Astrocyte (in vitro differentiated cells and primary cell): ENCODE results near the gene MUC6. TPM values are rescaled to one million over a fixed set of nuclear protein-coding genes. Genes with fewer than 3 reads are reported as not detected.

ENCODE experiments used
- DNase-seq: peaks from one replicate; pipeline ENCODE4 v3.0.0-alpha.2; 2010; ENCODE audit warnings: low read depth
- FAIRE-seq: peaks from 2 replicates; lab custom pipeline; 2011; peaks lifted over from hg19 to GRCh38; lab: Jason Lieb, UNC
- H2AFZ ChIP-seq: 2 replicates; pipeline ENCODE4 v1.6.0; 2012; ENCODE audit warnings: low read depth, low read length, inconsistent platforms
- H3K27ac ChIP-seq: 2 replicates; pipeline ENCODE4 v1.5.1; 2011; ENCODE audit warnings: low read depth, low read length, inconsistent platforms
- H3K27me3 ChIP-seq: 2 replicates; pipeline ENCODE4 v1.6.0; 2011; ENCODE audit warnings: low read length, inconsistent platforms; ENCODE audit not compliant: insufficient read depth
- H3K36me3 ChIP-seq: 2 replicates; pipeline ENCODE4 v1.5.1; 2011; ENCODE audit warnings: low read length, inconsistent platforms; ENCODE audit not compliant: insufficient read depth
- H3K4me1 ChIP-seq: 2 replicates; pipeline ENCODE4 v1.5.1; 2011; ENCODE audit warnings: low read length, inconsistent platforms; ENCODE audit not compliant: insufficient read depth
- H3K4me2 ChIP-seq: 2 replicates; pipeline ENCODE4 v1.6.0; 2012; ENCODE audit warnings: low read length, inconsistent platforms
- H3K4me3 ChIP-seq: 2 replicates; pipeline ENCODE4 v1.5.1; 2011; ENCODE audit warnings: low read depth, mild to moderate bottlenecking, low read length, inconsistent platforms; ENCODE audit not compliant: insufficient read depth
- H3K79me2 ChIP-seq: 2 replicates; pipeline ENCODE4 v1.6.0; 2012; ENCODE audit warnings: mild to moderate bottlenecking, low read length, inconsistent platforms; ENCODE audit not compliant: insufficient read depth
- H3K9ac ChIP-seq: 2 replicates; pipeline ENCODE4 v1.6.0; 2012; ENCODE audit warnings: mild to moderate bottlenecking, low read length, inconsistent platforms
- H3K9me3 ChIP-seq: 2 replicates; pipeline ENCODE4 v1.5.1; 2012; ENCODE audit warnings: low read depth, mild to moderate bottlenecking, low read length, inconsistent platforms; ENCODE audit not compliant: insufficient read depth
- H4K20me1 ChIP-seq: 2 replicates; pipeline ENCODE4 v1.6.0; 2012; ENCODE audit warnings: low read length, inconsistent platforms; ENCODE audit not compliant: insufficient read depth
- H3K27ac Mint-ChIP-seq: one replicate; pipeline ENCODE4 v1.8.0; 2021; ENCODE audit warnings: mild to moderate bottlenecking, mixed read lengths; ENCODE audit not compliant: unreplicated experiment
- H3K27me3 Mint-ChIP-seq: one replicate; pipeline ENCODE4 v1.8.0; 2021; ENCODE audit warnings: low read depth, mixed read lengths; ENCODE audit not compliant: unreplicated experiment
- H3K36me3 Mint-ChIP-seq: one replicate; pipeline ENCODE4 v1.8.0; 2021; ENCODE audit warnings: low read depth, mixed read lengths; ENCODE audit not compliant: unreplicated experiment
- H3K4me1 Mint-ChIP-seq: one replicate; pipeline ENCODE4 v1.8.0; 2021; ENCODE audit warnings: low read depth, mixed read lengths; ENCODE audit not compliant: unreplicated experiment
- H3K4me3 Mint-ChIP-seq: one replicate; pipeline ENCODE4 v1.8.0; 2021; ENCODE audit warnings: mild to moderate bottlenecking, moderate library complexity, mixed read lengths; ENCODE audit not compliant: unreplicated experiment
- H3K9me3 Mint-ChIP-seq: one replicate; pipeline ENCODE4 v1.8.0; 2021; ENCODE audit warnings: mild to moderate bottlenecking, mixed read lengths; ENCODE audit not compliant: unreplicated experiment
- CTCF ChIP-seq: IDR thresholded peaks from 2 replicates; pipeline ENCODE4 v1.5.1; 2011; ENCODE audit warnings: low read depth, mild to moderate bottlenecking, inconsistent platforms, low read length, moderate library complexity; ENCODE audit not compliant: insufficient read depth
- EZH2 ChIP-seq: IDR thresholded peaks from 2 replicates; pipeline ENCODE4 v1.6.1; 2012; ENCODE audit warnings: mild to moderate bottlenecking, low read length, inconsistent platforms; ENCODE audit not compliant: insufficient read depth
- total RNA-seq: library from RNA; stranded (reverse); gene quantifications from 2 replicates; pipeline ENCODE4 v1.2.1, GENCODE V29; 2021

Gene MUC6
- total RNA-seq, 1 donor from 2014 or later = not detected

- Histone ChIP-seq H2AFZ (no peak overlapping the region), H3K27ac (no peak overlapping the region), H3K4me2 (no peak overlapping the region), H3K4me1 (no peaks in the 10 kb centered on the region), H3K4me3 (no peak overlapping the region), H3K9me3 (no peaks in the 10 kb centered on the region), H3K79me2 (no peaks in the 10 kb centered on the region), H4K20me1 (peaks cover 4% of the 10 kb centered on the region), H3K27me3 (no peaks in the 10 kb centered on the region), H3K36me3 (no peaks in the 10 kb centered on the region), H3K9ac (no peak overlapping the region)
- TF ChIP-seq EZH2 (no peak), CTCF (no peak)
- Mint-ChIP-seq H3K4me1 (no peaks in the 10 kb centered on the region), H3K4me3 (no peak overlapping the region), H3K27ac (no peak overlapping the region), H3K9me3 (no peaks in the 10 kb centered on the region), H3K27me3 (peaks cover 4% of the 10 kb centered on the region), H3K36me3 (peaks cover 2% of the 10 kb centered on the region)
- FAIRE-seq (no peak), DNase-seq (no peak)
Observed at GRCh38 chr11:1029654-1030053, 6.9 kb downstream of the MUC6 start.

GRCh38 chr11:1029051-1029450 is 7.5 kb downstream of the MUC6 start:
- Histone ChIP-seq H3K36me3 (no peaks in the 10 kb centered on the region), H3K4me3 (no peak overlapping the region), H3K27me3 (no peaks in the 10 kb centered on the region), H3K4me1 (no peaks in the 10 kb centered on the region), H2AFZ (no peak overlapping the region), H3K9ac (no peak overlapping the region), H4K20me1 (peaks cover 4% of the 10 kb centered on the region), H3K9me3 (no peaks in the 10 kb centered on the region), H3K27ac (no peak overlapping the region), H3K79me2 (no peaks in the 10 kb centered on the region), H3K4me2 (no peak overlapping the region)
- no peaks in the 10 kb centered on the region for H3K4me1 Mint-ChIP-seq
- no peak for DNase-seq
- H3K27me3 Mint-ChIP-seq = peaks cover 4% of the 10 kb centered on the region
- H3K27ac Mint-ChIP-seq = no peak overlapping the region
- H3K4me3 Mint-ChIP-seq = no peak overlapping the region
- TF ChIP-seq CTCF (no peak), EZH2 (no peak)
- H3K36me3 Mint-ChIP-seq = peaks cover 2% of the 10 kb centered on the region
- H3K9me3 Mint-ChIP-seq = no peaks in the 10 kb centered on the region
- FAIRE-seq = no peak

GRCh38 chr11:1028616-1029015 is 7.9 kb downstream of the MUC6 start:
- Histone ChIP-seq H3K9me3 (no peaks in the 10 kb centered on the region), H3K36me3 (no peaks in the 10 kb centered on the region), H3K4me2 (no peak overlapping the region), H3K79me2 (no peaks in the 10 kb centered on the region), H3K4me1 (no peaks in the 10 kb centered on the region), H4K20me1 (peaks cover 4% of the 10 kb centered on the region), H3K9ac (no peak overlapping the region), H2AFZ (no peak overlapping the region), H3K27me3 (no peaks in the 10 kb centered on the region), H3K4me3 (no peak overlapping the region), H3K27ac (no peak overlapping the region)
- no peaks in the 10 kb centered on the region for H3K4me1 Mint-ChIP-seq
- TF ChIP-seq EZH2 (no peak), CTCF (no peak)
- H3K27me3 Mint-ChIP-seq = peaks cover 4% of the 10 kb centered on the region
- no peak for FAIRE-seq
- no peak for DNase-seq
- no peaks in the 10 kb centered on the region for H3K9me3 Mint-ChIP-seq
- no peak overlapping the region for H3K4me3 Mint-ChIP-seq
- peaks cover 2% of the 10 kb centered on the region for H3K36me3 Mint-ChIP-seq
- no peak overlapping the region for H3K27ac Mint-ChIP-seq
